Measurements from ENCODE around the gene UTP20. TPM values are rescaled to one million over a fixed set of nuclear protein-coding genes. Genes with fewer than 3 reads are reported as not detected.

Gene UTP20
- total RNA-seq, 4 donors from 2014 or later: 9.7 to 17.6 (median 11.2) TPM

DNA sequence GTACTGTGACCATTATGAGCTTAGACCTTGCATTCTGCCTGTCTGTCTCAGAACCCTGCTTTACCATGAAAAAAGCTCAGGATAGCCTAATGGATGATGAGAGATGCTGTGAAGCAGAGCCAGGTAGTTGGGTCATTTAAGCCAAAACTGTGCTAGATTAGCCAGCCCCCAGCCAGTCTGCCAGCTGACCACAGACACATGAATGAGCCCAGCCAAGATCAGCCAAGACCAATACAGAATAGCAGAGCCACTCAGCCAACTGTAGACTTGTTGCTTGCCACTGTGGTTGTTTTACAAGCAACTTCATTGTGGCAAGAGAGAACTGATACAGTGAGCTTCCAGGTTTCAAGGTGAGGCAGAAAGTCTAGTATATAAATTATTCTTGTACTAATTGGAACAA is 12.8 kb upstream of the UTP20 start:
- TF ChIP-seq CTCF (IDR thresholded peaks at IDR 0.05) (no peak), POLR2A (IDR thresholded peaks at IDR 0.05) (no peak)
- H3K9me3 ChIP-seq: no peaks in the 10 kb centered on the region

DNA sequence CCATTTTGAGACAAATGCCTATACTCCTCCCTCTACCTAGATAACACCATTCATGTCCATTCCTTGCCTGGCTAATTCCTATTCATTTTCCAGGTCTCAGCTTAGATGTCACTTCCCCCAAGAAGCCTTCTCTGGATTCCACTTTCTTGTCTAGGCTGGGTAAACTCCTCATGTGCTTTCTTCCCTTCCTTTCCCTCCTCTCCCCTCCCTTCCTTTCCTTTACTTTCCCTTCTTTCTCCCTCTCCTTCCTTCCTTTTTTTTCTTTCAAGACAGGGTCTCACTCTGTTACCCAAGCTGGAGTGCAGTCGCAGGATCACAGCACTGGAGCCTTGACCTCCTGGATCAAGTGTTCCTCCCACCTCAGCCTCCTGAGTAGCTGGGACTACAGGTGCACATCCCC is 3.5 kb upstream of the UTP20 start:
- Histone ChIP-seq H3K27ac (no peak overlapping the region), H3K4me3 (replicated peaks in 1 of 3) (no peak overlapping the region), H3K27me3 (no peaks in the 10 kb centered on the region), H3K9me3 (no peaks in the 10 kb centered on the region), H3K4me1 (peaks cover 0 to 3% of the 10 kb centered on the region in 2 donors), H3K36me3 (no peaks in the 10 kb centered on the region)
- no peak for TF ChIP-seq POLR2A (IDR thresholded peaks at IDR 0.05)
- TF ChIP-seq CTCF (IDR thresholded peaks at IDR 0.05): no peak
- intact Hi-C loops (cut with DNase I): loop anchor here (10.0 kb wide), 1 partner anchor 92 kb away; no protein-coding TSS in a partner anchor
- WGBS, 2 donors: 76 to 78% methylated on average over 1 of the region's 1 CpG
- DNase-seq: no peak

More for the DNA sequence above, 12.8 kb upstream of the UTP20 start:
- H3K27ac ChIP-seq: no peak overlapping the region
- no peaks in the 10 kb centered on the region for H3K27me3 ChIP-seq
- no peaks in the 10 kb centered on the region for H3K4me1 ChIP-seq
- intact Hi-C loops (cut with DNase I): no loop called here
- no peak overlapping the region for H3K4me3 ChIP-seq (replicated peaks in 1 of 3)
- DNase-seq: no peak
- no peaks in the 10 kb centered on the region for H3K36me3 ChIP-seq

DNA sequence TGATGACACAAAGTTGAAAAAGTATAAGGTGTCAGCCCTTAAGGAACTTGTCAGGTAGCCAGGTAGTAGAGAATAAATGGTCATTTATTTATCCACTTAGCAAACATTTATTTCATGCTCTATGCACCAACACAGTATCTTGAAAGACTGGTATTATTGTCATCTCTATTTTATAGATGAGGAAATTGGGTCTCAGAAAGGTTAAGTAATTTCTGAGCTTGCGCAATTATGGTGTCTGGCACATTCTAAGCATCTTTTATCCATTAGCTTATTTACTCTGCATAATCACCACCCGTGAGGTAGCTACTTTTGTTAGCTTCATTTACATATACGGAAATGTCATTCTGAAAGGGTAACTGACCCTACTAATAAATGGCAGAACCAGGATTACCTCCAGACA is 2.5 kb upstream of the UTP20 start:
- no peak for TF ChIP-seq POLR2A (IDR thresholded peaks at IDR 0.05)
- TF ChIP-seq CTCF (IDR thresholded peaks at IDR 0.05): no peak

DNA sequence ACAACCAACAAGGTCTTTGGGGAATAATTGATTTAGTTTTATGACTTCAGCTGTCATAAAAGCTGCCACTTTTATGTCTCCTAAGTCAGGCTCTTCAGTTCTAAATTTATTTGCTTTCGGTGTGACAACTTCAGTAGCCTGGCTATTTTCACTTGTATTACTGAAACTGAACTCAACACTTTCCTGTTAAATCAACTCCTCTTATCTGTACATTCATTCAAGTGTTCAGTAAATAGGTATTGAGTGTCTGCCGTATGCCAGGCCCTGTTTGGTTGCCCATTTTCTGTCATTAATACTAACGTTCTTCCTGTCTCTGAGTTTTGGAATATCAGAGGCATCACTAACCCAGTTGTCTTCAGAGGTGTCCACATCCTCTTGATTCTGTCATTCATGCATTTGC is 7.5 kb downstream of the UTP20 start:
- intact Hi-C loops (cut with DNase I): no loop called here

More for the DNA sequence above, 2.5 kb upstream of the UTP20 start:
- WGBS, 2 donors: 85% methylated on average over 3 of the region's 3 CpGs
- H3K4me3 ChIP-seq (replicated peaks in 1 of 3): no peak overlapping the region
- no peaks in the 10 kb centered on the region for H3K36me3 ChIP-seq
- intact Hi-C loops (cut with DNase I): loop anchor here (10.0 kb wide), 1 partner anchor 93 kb away; no protein-coding TSS in a partner anchor
- peaks cover 0 to 3% of the 10 kb centered on the region in 2 donors for H3K4me1 ChIP-seq
- H3K27ac ChIP-seq: no peak overlapping the region
- no peaks in the 10 kb centered on the region for H3K27me3 ChIP-seq
- no peak for DNase-seq
- no peaks in the 10 kb centered on the region for H3K9me3 ChIP-seq

GRCh38 chr12:101297661-101298060 is 17.8 kb downstream of the UTP20 start:
- WGBS, 2 donors: 91 to 92% methylated on average over 4 of the region's 4 CpGs
- TF ChIP-seq CTCF (IDR thresholded peaks at IDR 0.05) (no peak), POLR2A (IDR thresholded peaks at IDR 0.05) (no peak)
- no peak overlapping the region for H3K27ac ChIP-seq
- no peaks in the 10 kb centered on the region for H3K4me1 ChIP-seq
- H3K27me3 ChIP-seq: no peaks in the 10 kb centered on the region
- no peak overlapping the region for H3K4me3 ChIP-seq (replicated peaks in 1 of 3)
- intact Hi-C loops (cut with DNase I): no loop called here
- no peak for DNase-seq
- peaks cover 19 to 26% of the 10 kb centered on the region in 2 donors for H3K36me3 ChIP-seq
- H3K9me3 ChIP-seq: no peaks in the 10 kb centered on the region

More for the DNA sequence above, 7.5 kb downstream of the UTP20 start:
- no peak for TF ChIP-seq CTCF (IDR thresholded peaks at IDR 0.05)
- TF ChIP-seq POLR2A (IDR thresholded peaks at IDR 0.05): no peak
- DNase-seq: no peak
- H3K36me3 ChIP-seq: peaks cover 30 to 54% of the 10 kb centered on the region in 2 donors
- H3K4me1 ChIP-seq: no peaks in the 10 kb centered on the region
- H3K27me3 ChIP-seq: no peaks in the 10 kb centered on the region
- H3K4me3 ChIP-seq (replicated peaks in 1 of 3): no peak overlapping the region
- WGBS, 2 donors: 84 to 85% methylated on average over 3 of the region's 3 CpGs
- H3K9me3 ChIP-seq: no peaks in the 10 kb centered on the region
- H3K27ac ChIP-seq: no peak overlapping the region

Data from thyroid gland (tissue), 4 donors.